GM23338 (cell line): ENCODE results near the gene MYADM. TPM values are rescaled to one million over a fixed set of nuclear protein-coding genes. Genes with fewer than 3 reads are reported as not detected.
A peak's percentile ranks its signal among the peaks of the same experiment; 100 is the strongest.

ENCODE experiments used
- ATAC-seq: fragments of 200-7000 bp; cut with Tn5 transposase; 3 replicates; pipeline ENCODE4 v1.9.1; 2020
- DNase-seq: peaks from one replicate; pipeline ENCODE4 v3.0.0-alpha.2; 2015; ENCODE audit warnings: low spot score
- H2AFZ ChIP-seq: fragments of 200-600 bp; sonication (generic); 2 replicates; pipeline ENCODE4 v1.8.0; 2016; ENCODE audit warnings: antibody characterized with exemption, mild to moderate bottlenecking, moderate library complexity
- H3F3A ChIP-seq: fragments of 200-600 bp; sonication (generic); replicated peaks from 2 replicates; pipeline ENCODE4 v1.8.0; 2017; ENCODE audit warnings: antibody characterized with exemption, mixed run types, low read depth
- H3K27ac ChIP-seq: fragments of 200-600 bp; sonication (generic); 2 replicates; pipeline ENCODE4 v1.6.1; 2016; ENCODE audit warnings: low read depth
- H3K27me3 ChIP-seq: fragments of 200-600 bp; sonication (generic); 2 replicates; pipeline ENCODE4 v1.8.0; 2016; ENCODE audit warnings: mild to moderate bottlenecking, mixed run types, moderate library complexity; ENCODE audit not compliant: insufficient read depth
- H3K36me3 ChIP-seq: fragments of 200-600 bp; sonication (generic); 2 replicates; pipeline ENCODE4 v1.8.0; 2016; ENCODE audit warnings: mild to moderate bottlenecking; ENCODE audit not compliant: insufficient read depth
- H3K4me1 ChIP-seq: fragments of 200-600 bp; sonication (generic); 2 replicates; pipeline ENCODE4 v1.8.0; 2016; ENCODE audit warnings: mild to moderate bottlenecking, moderate library complexity; ENCODE audit not compliant: insufficient read depth
- H3K4me2 ChIP-seq: fragments of 200-600 bp; sonication (generic); 2 replicates; pipeline ENCODE4 v1.7.1; 2017; ENCODE audit warnings: mixed run types
- H3K4me3 ChIP-seq: fragments of 200-600 bp; sonication (generic); 2 replicates; pipeline ENCODE4 v1.6.1; 2016; ENCODE audit warnings: mixed run types
- H3K79me2 ChIP-seq: fragments of 200-600 bp; sonication (generic); replicated peaks from 2 replicates; pipeline ENCODE4 v1.8.0; 2017; ENCODE audit warnings: mild to moderate bottlenecking; ENCODE audit not compliant: insufficient read depth
- H3K9me2 ChIP-seq: fragments of 200-600 bp; sonication (generic); 2 replicates; pipeline ENCODE4 v1.8.0; 2017; ENCODE audit not compliant: insufficient read depth
- H4K20me1 ChIP-seq: fragments of 200-600 bp; sonication (generic); replicated peaks from 2 replicates; pipeline ENCODE4 v1.8.0; 2017; ENCODE audit warnings: mild to moderate bottlenecking; ENCODE audit not compliant: insufficient read depth
- H3K27ac Mint-ChIP-seq: 2 replicates; pipeline ENCODE4 v1.8.0; 2020; ENCODE audit warnings: inconsistent platforms, mild to moderate bottlenecking, moderate library complexity, mixed read lengths
- H3K27me3 Mint-ChIP-seq: 3 replicates; pipeline ENCODE4 v1.8.0; 2022; ENCODE audit warnings: low read depth, mild to moderate bottlenecking, moderate library complexity, mixed read lengths, inconsistent platforms; ENCODE audit not compliant: insufficient read depth, poor library complexity
- H3K36me3 Mint-ChIP-seq: 3 replicates; pipeline ENCODE4 v1.8.0; 2021; ENCODE audit warnings: low read depth, mild to moderate bottlenecking, inconsistent platforms, moderate library complexity, mixed read lengths
- H3K4me1 Mint-ChIP-seq: 3 replicates; pipeline ENCODE4 v1.8.0; 2020; ENCODE audit warnings: mild to moderate bottlenecking, inconsistent platforms, mixed read lengths
- H3K4me3 Mint-ChIP-seq: 3 replicates; pipeline ENCODE4 v1.8.0; 2021; ENCODE audit warnings: moderate library complexity, mild to moderate bottlenecking, inconsistent platforms, mixed read lengths
- H3K9me3 Mint-ChIP-seq: 3 replicates; pipeline ENCODE4 v1.8.0; 2020; ENCODE audit warnings: moderate library complexity, mild to moderate bottlenecking, inconsistent platforms, mixed read lengths
- JUNB ChIP-seq: IDR thresholded peaks from one replicate; pipeline ENCODE4 v1.6.1; 2016; ENCODE audit warnings: antibody characterized with exemption; ENCODE audit not compliant: unreplicated experiment
- POLR2AphosphoS5 ChIP-seq: IDR thresholded peaks from 2 replicates; pipeline ENCODE4 v1.6.1; 2016; ENCODE audit warnings: antibody characterized with exemption, low read depth
- STAT1 ChIP-seq: IDR thresholded peaks from one replicate; pipeline ENCODE4 v1.6.1; 2016; ENCODE audit warnings: antibody characterized with exemption; ENCODE audit not compliant: unreplicated experiment
- ZNF114 ChIP-seq: fragments of 250-450 bp; sonication (Bioruptor Pico); IDR thresholded peaks from 2 replicates; pipeline ENCODE4 v1.5.0; 2020; ENCODE audit warnings: mild to moderate bottlenecking, moderate library complexity
- polyA plus RNA-seq: library from polyadenylated mRNA; unstranded; fragments of >200 nt; fragmentation: Nextera tagmentation; extraction: Ambion mirVana; gene quantifications from 2 replicates; pipeline ENCODE4 v1.2.1, GENCODE V29; 2016
- total RNA-seq: library from RNA; depleted of rRNA; stranded (reverse); fragments of >200 nt; shearing (Covaris generic); gene quantifications from 2 replicates; pipeline ENCODE4 v1.2.3, GENCODE V29; 2014
- TF ChIP-seq, protein P1 (sequence below): IDR thresholded peaks from 2 replicates; pipeline ENCODE4 v1.6.1; 2016; ENCODE audit warnings: antibody characterized with exemption
- TF ChIP-seq, protein P2 (sequence below): IDR thresholded peaks from one replicate; pipeline ENCODE4 v1.6.1; 2018; ENCODE audit warnings: antibody characterized with exemption; ENCODE audit not compliant: unreplicated experiment
- TF ChIP-seq, protein P3 (sequence below), 2 experiments: fragments of 200-600 bp in 1 of 2; sonication (generic) in 1 of 2; conservative IDR thresholded peaks; 2 replicates each; pipeline versions ENCODE4 v1.5.1 to v1.6.1; 2016 to 2017; ENCODE audit warnings: antibody characterized with exemption in 2 of 2, low read depth in 2 of 2, mild to moderate bottlenecking in 2 of 2, moderate library complexity in 1 of 2

MYADM gene
- total and polyA plus RNA-seq, 2 experiments from 2014 or later = 49.9 to 57.1 TPM

DNA sequence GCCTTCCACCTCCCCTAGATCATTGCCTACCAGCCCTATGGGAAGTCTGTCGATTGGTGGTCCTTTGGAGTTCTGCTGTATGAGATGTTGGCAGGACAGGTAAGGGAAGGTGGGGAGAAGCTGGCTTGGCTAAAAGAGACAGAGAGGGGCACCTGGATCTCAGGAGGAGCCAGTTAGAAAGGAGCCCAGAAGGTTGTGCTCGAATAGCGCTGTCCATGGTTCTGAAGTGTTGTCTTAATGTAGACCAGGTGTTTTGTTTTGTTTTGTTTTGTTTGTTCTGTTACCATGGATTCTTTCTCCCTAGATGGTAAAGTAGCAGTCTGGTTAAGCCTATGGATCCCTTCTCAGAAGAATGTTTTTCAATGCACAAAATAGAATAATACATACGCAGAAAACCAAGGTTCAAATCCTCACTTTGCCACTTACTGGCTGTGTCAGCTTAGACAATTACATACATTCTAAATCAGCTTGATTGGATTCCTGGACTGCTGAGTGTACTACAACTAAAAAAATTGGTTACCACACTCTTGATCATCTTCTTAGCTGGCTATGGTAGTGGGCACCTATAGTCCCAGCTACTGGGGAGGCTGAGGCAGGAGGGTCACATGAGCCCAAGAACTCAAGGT lies 35.5 kb downstream of the MYADM start:
- Histone ChIP-seq H3K27me3 (peaks cover 20% of the 10 kb centered on the region), H2AFZ (no peak overlapping the region), H3K4me2 (no peak overlapping the region), H3K9me2 (no peaks in the 10 kb centered on the region), H3F3A (peaks cover 19% of the 10 kb centered on the region; the same call in 1 of the 2 replicates), H3K27ac (no peak overlapping the region), H3K4me1 (peaks cover 7% of the 10 kb centered on the region; the same call in 1 of the 2 replicates), H3K4me3 (no peak overlapping the region), H3K79me2 (no peaks in the 10 kb centered on the region), H4K20me1 (no peaks in the 10 kb centered on the region; the same call in 1 of the 2 replicates), H3K36me3 (peaks cover 9% of the 10 kb centered on the region; the same call in 1 of the 2 replicates)
- H3K36me3 Mint-ChIP-seq = peaks cover 11% of the 10 kb centered on the region
- no peak overlapping the region; the same call in 2 of the 3 replicates for H3K4me3 Mint-ChIP-seq
- H3K4me1 Mint-ChIP-seq = peaks cover 32% of the 10 kb centered on the region
- TF ChIP-seq, protein P1, sequence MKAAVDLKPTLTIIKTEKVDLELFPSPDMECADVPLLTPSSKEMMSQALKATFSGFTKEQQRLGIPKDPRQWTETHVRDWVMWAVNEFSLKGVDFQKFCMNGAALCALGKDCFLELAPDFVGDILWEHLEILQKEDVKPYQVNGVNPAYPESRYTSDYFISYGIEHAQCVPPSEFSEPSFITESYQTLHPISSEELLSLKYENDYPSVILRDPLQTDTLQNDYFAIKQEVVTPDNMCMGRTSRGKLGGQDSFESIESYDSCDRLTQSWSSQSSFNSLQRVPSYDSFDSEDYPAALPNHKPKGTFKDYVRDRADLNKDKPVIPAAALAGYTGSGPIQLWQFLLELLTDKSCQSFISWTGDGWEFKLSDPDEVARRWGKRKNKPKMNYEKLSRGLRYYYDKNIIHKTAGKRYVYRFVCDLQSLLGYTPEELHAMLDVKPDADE = no peak
- TF ChIP-seq, protein P2, sequence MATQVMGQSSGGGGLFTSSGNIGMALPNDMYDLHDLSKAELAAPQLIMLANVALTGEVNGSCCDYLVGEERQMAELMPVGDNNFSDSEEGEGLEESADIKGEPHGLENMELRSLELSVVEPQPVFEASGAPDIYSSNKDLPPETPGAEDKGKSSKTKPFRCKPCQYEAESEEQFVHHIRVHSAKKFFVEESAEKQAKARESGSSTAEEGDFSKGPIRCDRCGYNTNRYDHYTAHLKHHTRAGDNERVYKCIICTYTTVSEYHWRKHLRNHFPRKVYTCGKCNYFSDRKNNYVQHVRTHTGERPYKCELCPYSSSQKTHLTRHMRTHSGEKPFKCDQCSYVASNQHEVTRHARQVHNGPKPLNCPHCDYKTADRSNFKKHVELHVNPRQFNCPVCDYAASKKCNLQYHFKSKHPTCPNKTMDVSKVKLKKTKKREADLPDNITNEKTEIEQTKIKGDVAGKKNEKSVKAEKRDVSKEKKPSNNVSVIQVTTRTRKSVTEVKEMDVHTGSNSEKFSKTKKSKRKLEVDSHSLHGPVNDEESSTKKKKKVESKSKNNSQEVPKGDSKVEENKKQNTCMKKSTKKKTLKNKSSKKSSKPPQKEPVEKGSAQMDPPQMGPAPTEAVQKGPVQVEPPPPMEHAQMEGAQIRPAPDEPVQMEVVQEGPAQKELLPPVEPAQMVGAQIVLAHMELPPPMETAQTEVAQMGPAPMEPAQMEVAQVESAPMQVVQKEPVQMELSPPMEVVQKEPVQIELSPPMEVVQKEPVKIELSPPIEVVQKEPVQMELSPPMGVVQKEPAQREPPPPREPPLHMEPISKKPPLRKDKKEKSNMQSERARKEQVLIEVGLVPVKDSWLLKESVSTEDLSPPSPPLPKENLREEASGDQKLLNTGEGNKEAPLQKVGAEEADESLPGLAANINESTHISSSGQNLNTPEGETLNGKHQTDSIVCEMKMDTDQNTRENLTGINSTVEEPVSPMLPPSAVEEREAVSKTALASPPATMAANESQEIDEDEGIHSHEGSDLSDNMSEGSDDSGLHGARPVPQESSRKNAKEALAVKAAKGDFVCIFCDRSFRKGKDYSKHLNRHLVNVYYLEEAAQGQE = peak; percentile 90
- TF ChIP-seq STAT1 = no peak
- no peak for TF ChIP-seq ZNF114 (CRISPR knock-in tag)
- DNase-seq (peak; percentile 97), ATAC-seq (no peak; the same call in 2 of the 3 replicates)
- peaks cover 42% of the 10 kb centered on the region for H3K27me3 Mint-ChIP-seq
- no peaks in the 10 kb centered on the region for H3K9me3 Mint-ChIP-seq
- peak overlapping the region; percentile 58; the same call in 1 of the 2 replicates for H3K27ac Mint-ChIP-seq

DNA sequence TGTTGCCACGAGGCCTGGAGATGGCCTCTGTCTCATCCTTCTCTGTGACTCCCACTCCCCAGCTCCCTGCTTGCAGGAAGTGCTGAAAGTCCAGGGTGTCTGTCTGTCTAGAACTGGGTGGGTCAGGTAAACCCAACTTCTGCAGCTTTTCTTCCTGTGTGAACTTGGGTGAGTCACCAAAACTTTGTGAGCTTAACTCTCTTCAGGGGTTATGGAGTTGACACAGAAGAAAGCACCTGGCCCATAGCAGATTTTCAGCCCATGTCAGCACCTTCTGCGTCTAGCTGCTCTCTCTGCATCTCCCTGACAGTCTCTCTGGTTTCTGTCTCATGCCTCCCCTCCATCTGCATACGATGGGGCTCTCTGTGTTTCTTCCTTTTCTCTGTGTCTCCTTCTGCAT lies 37.2 kb downstream of the MYADM start:
- Histone ChIP-seq H2AFZ (no peak overlapping the region), H3K4me1 (peaks cover 7% of the 10 kb centered on the region; the same call in 1 of the 2 replicates), H3K9me2 (no peaks in the 10 kb centered on the region), H3K36me3 (peaks cover 9% of the 10 kb centered on the region; the same call in 1 of the 2 replicates), H3K4me3 (no peak overlapping the region), H3F3A (peaks cover 13% of the 10 kb centered on the region; the same call in 1 of the 2 replicates), H3K27ac (no peak overlapping the region), H3K4me2 (no peak overlapping the region), H3K79me2 (no peaks in the 10 kb centered on the region), H4K20me1 (no peaks in the 10 kb centered on the region; the same call in 1 of the 2 replicates), H3K27me3 (peaks cover 27% of the 10 kb centered on the region)
- H3K4me3 Mint-ChIP-seq = no peak overlapping the region
- H3K27me3 Mint-ChIP-seq = peaks cover 43% of the 10 kb centered on the region
- TF ChIP-seq JUNB (no peak), ZNF114 (CRISPR knock-in tag) (no peak), POLR2AphosphoS5 (no peak)
- TF ChIP-seq, protein P1 = no peak
- TF ChIP-seq, protein P3, sequence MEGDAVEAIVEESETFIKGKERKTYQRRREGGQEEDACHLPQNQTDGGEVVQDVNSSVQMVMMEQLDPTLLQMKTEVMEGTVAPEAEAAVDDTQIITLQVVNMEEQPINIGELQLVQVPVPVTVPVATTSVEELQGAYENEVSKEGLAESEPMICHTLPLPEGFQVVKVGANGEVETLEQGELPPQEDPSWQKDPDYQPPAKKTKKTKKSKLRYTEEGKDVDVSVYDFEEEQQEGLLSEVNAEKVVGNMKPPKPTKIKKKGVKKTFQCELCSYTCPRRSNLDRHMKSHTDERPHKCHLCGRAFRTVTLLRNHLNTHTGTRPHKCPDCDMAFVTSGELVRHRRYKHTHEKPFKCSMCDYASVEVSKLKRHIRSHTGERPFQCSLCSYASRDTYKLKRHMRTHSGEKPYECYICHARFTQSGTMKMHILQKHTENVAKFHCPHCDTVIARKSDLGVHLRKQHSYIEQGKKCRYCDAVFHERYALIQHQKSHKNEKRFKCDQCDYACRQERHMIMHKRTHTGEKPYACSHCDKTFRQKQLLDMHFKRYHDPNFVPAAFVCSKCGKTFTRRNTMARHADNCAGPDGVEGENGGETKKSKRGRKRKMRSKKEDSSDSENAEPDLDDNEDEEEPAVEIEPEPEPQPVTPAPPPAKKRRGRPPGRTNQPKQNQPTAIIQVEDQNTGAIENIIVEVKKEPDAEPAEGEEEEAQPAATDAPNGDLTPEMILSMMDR (conservative IDR thresholded peaks at IDR 0.05; ENCODE audit: low read depth in 2 of 2) = no peak
- peaks cover 29% of the 10 kb centered on the region for H3K4me1 Mint-ChIP-seq
- peaks cover 3% of the 10 kb centered on the region; the same call in 1 of the 3 replicates for H3K9me3 Mint-ChIP-seq
- DNase-seq (no peak), ATAC-seq (no peak)
- H3K36me3 Mint-ChIP-seq = peaks cover 9% of the 10 kb centered on the region; the same call in 2 of the 3 replicates
- no peak overlapping the region for H3K27ac Mint-ChIP-seq
